ENCODE results near the gene MAGED1.

DNA sequence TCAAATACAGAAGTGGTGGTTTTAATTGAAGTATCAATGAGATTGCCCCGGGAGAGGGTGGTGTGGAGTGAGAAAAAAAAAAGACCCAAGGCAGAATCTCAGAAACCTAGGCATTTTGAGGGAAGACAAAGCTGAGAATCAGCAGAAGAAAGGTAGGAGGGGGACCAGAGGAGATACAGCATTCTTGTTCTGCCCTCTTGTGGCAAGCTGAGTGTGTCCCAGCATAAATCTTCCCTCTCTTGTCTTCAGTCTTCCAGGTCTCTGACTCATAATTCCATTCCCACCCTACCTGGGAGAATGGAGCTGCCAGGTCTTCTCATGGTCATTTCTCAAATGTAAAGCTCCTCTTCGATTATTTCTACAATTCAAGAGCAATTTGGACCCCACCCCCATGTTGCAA lies 32.7 kb upstream of the MAGED1 start:
- TF ChIP-seq, protein P1, sequence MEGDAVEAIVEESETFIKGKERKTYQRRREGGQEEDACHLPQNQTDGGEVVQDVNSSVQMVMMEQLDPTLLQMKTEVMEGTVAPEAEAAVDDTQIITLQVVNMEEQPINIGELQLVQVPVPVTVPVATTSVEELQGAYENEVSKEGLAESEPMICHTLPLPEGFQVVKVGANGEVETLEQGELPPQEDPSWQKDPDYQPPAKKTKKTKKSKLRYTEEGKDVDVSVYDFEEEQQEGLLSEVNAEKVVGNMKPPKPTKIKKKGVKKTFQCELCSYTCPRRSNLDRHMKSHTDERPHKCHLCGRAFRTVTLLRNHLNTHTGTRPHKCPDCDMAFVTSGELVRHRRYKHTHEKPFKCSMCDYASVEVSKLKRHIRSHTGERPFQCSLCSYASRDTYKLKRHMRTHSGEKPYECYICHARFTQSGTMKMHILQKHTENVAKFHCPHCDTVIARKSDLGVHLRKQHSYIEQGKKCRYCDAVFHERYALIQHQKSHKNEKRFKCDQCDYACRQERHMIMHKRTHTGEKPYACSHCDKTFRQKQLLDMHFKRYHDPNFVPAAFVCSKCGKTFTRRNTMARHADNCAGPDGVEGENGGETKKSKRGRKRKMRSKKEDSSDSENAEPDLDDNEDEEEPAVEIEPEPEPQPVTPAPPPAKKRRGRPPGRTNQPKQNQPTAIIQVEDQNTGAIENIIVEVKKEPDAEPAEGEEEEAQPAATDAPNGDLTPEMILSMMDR (conservative IDR thresholded peaks at IDR 0.05 in 1 of 2, IDR thresholded peaks at IDR 0.05 in 1 of 2; ENCODE audit: low read depth in 1 of 2, low read length in 2 of 2), result peak; percentile 12 to 48
- TF ChIP-seq EZH2 (IDR thresholded peaks at IDR 0.05; ENCODE audit: low read length, missing control alignments), result no peak
